ENCODE data around the gene SALL4.

Gene SALL4

GRCh38 chr20:51792960-51793359, 9.4 kb downstream of the SALL4 start:
- H3K9me3 ChIP-seq (ENCODE audit: insufficient read depth, low read length), result no peaks in the 10 kb centered on the region
- no peak overlapping the region for H2AFZ ChIP-seq (ENCODE audit: low read depth, low read length)
- no peak overlapping the region for H3K27ac ChIP-seq (ENCODE audit: low read length)
- TF ChIP-seq EZH2phosphoT487 (IDR thresholded peaks at IDR 0.05; ENCODE audit: low read depth), result no peak
- H3K27me3 ChIP-seq (ENCODE audit: low read depth, low read length), result peaks cover 12% of the 10 kb centered on the region
- no peak overlapping the region for H3K4me3 ChIP-seq (ENCODE audit: low read length)
- no peaks in the 10 kb centered on the region for H3K79me2 ChIP-seq (ENCODE audit: low read length)
- H3K36me3 ChIP-seq (replicated peaks; ENCODE audit: low read depth, low read length), result no peaks in the 10 kb centered on the region
- H4K20me1 ChIP-seq (ENCODE audit: insufficient read depth, low read length), result no peaks in the 10 kb centered on the region
- no peak overlapping the region for H3K9ac ChIP-seq (ENCODE audit: low read length)
- H3K4me1 ChIP-seq (ENCODE audit: low read length), result no peaks in the 10 kb centered on the region
- no peak overlapping the region for H3K4me2 ChIP-seq (ENCODE audit: low read length)

DNA sequence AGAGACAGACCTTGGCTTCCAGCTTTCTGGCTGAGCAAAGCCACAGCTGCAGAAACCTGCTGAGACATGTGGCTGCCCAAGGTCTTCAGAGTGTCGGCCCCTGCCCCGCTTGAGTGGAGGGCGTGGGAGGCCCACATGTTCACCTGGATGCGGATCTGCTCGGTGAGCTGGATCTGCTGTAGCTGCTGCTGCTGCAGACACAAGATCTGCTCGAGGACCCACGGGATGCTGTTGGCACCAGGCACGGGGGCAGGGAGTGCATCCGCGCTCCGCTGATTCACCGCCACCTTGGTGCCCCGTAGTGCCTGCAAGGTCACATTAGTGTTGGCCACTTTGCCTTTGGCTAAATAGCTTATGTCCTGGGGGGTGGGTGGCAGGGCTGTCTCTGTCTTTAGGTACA, 10.7 kb downstream of the SALL4 start:
- TF ChIP-seq, protein P1, sequence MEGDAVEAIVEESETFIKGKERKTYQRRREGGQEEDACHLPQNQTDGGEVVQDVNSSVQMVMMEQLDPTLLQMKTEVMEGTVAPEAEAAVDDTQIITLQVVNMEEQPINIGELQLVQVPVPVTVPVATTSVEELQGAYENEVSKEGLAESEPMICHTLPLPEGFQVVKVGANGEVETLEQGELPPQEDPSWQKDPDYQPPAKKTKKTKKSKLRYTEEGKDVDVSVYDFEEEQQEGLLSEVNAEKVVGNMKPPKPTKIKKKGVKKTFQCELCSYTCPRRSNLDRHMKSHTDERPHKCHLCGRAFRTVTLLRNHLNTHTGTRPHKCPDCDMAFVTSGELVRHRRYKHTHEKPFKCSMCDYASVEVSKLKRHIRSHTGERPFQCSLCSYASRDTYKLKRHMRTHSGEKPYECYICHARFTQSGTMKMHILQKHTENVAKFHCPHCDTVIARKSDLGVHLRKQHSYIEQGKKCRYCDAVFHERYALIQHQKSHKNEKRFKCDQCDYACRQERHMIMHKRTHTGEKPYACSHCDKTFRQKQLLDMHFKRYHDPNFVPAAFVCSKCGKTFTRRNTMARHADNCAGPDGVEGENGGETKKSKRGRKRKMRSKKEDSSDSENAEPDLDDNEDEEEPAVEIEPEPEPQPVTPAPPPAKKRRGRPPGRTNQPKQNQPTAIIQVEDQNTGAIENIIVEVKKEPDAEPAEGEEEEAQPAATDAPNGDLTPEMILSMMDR (IDR thresholded peaks at IDR 0.05; ENCODE audit: low read depth, low read length), result no peak
- no peak for TF ChIP-seq EZH2phosphoT487 (IDR thresholded peaks at IDR 0.05; ENCODE audit: low read depth)
- no peaks in the 10 kb centered on the region for H3K4me1 ChIP-seq (ENCODE audit: low read length)
- no peak overlapping the region for H3K27ac ChIP-seq (ENCODE audit: low read length)
- H3K4me3 ChIP-seq (ENCODE audit: low read length), result no peak overlapping the region
- no peaks in the 10 kb centered on the region for H3K36me3 ChIP-seq (replicated peaks; ENCODE audit: low read depth, low read length)
- no peaks in the 10 kb centered on the region for H3K9me3 ChIP-seq (ENCODE audit: insufficient read depth, low read length)
- H4K20me1 ChIP-seq (ENCODE audit: insufficient read depth, low read length), result no peaks in the 10 kb centered on the region
- no peaks in the 10 kb centered on the region for H3K27me3 ChIP-seq (ENCODE audit: low read depth, low read length)
- no peaks in the 10 kb centered on the region for H3K79me2 ChIP-seq (ENCODE audit: low read length)
- H2AFZ ChIP-seq (ENCODE audit: low read depth, low read length), result no peak overlapping the region
- H3K4me2 ChIP-seq (ENCODE audit: low read length), result no peak overlapping the region
- no peak overlapping the region for H3K9ac ChIP-seq (ENCODE audit: low read length)

- H4K20me1 ChIP-seq (ENCODE audit: insufficient read depth, low read length), result no peaks in the 10 kb centered on the region
- no peaks in the 10 kb centered on the region for H3K4me1 ChIP-seq (ENCODE audit: low read length)
- no peak overlapping the region for H3K4me3 ChIP-seq (ENCODE audit: low read length)
- no peak overlapping the region for H3K9ac ChIP-seq (ENCODE audit: low read length)
- no peaks in the 10 kb centered on the region for H3K36me3 ChIP-seq (replicated peaks; ENCODE audit: low read depth, low read length)
- H2AFZ ChIP-seq (ENCODE audit: low read depth, low read length), result no peak overlapping the region
- H3K79me2 ChIP-seq (ENCODE audit: low read length), result no peaks in the 10 kb centered on the region
- H3K27ac ChIP-seq (ENCODE audit: low read length), result no peak overlapping the region
- H3K4me2 ChIP-seq (ENCODE audit: low read length), result no peak overlapping the region
- no peaks in the 10 kb centered on the region for H3K9me3 ChIP-seq (ENCODE audit: insufficient read depth, low read length)
- TF ChIP-seq EZH2phosphoT487 (IDR thresholded peaks at IDR 0.05; ENCODE audit: low read depth), result no peak
- TF ChIP-seq, protein P1 (IDR thresholded peaks at IDR 0.05; ENCODE audit: low read depth, low read length), result no peak
- H3K27me3 ChIP-seq (ENCODE audit: low read depth, low read length), result no peaks in the 10 kb centered on the region
Measured at GRCh38 chr20:51790256-51790655, 12.1 kb downstream of the SALL4 start.

DNA sequence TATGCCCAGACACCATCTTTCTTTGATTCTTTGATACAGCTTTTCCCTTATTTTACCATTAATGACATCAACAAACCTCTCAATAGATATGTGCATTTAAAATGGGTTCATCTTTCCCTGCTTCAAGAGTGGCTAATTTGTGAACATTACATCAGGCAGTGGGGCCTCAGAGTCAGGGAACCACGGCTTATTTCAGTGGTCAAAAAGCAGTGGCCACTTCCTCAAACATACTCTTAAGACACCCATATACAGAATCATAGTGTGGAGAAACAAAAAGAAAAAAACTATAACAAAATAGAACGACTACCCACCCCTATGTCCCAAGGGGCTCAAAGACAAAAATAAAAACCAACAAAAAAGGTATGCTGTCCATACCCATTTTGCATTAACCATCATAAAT, 12.9 kb downstream of the SALL4 start:
- Histone ChIP-seq H3K4me3 (ENCODE audit: low read length) (no peak overlapping the region), H3K9ac (ENCODE audit: low read length) (no peak overlapping the region), H3K27me3 (ENCODE audit: low read depth, low read length) (no peaks in the 10 kb centered on the region), H3K79me2 (ENCODE audit: low read length) (no peaks in the 10 kb centered on the region), H3K27ac (ENCODE audit: low read length) (no peak overlapping the region), H2AFZ (ENCODE audit: low read depth, low read length) (no peak overlapping the region), H3K4me1 (ENCODE audit: low read length) (no peaks in the 10 kb centered on the region), H3K4me2 (ENCODE audit: low read length) (no peak overlapping the region), H3K36me3 (replicated peaks; ENCODE audit: low read depth, low read length) (no peaks in the 10 kb centered on the region), H3K9me3 (ENCODE audit: insufficient read depth, low read length) (no peaks in the 10 kb centered on the region), H4K20me1 (ENCODE audit: insufficient read depth, low read length) (no peaks in the 10 kb centered on the region)
- TF ChIP-seq, protein P1 (IDR thresholded peaks at IDR 0.05; ENCODE audit: low read depth, low read length), result no peak
- no peak for TF ChIP-seq EZH2phosphoT487 (IDR thresholded peaks at IDR 0.05; ENCODE audit: low read depth)

GRCh38 chr20:51788822-51789221, 13.5 kb downstream of the SALL4 start:
- H3K4me2 ChIP-seq (ENCODE audit: low read length), result no peak overlapping the region
- no peak for TF ChIP-seq EZH2phosphoT487 (IDR thresholded peaks at IDR 0.05; ENCODE audit: low read depth)
- TF ChIP-seq, protein P1 (IDR thresholded peaks at IDR 0.05; ENCODE audit: low read depth, low read length), result no peak
- no peak overlapping the region for H3K27ac ChIP-seq (ENCODE audit: low read length)
- no peaks in the 10 kb centered on the region for H3K79me2 ChIP-seq (ENCODE audit: low read length)
- H3K4me3 ChIP-seq (ENCODE audit: low read length), result no peak overlapping the region
- no peaks in the 10 kb centered on the region for H3K27me3 ChIP-seq (ENCODE audit: low read depth, low read length)
- no peaks in the 10 kb centered on the region for H3K9me3 ChIP-seq (ENCODE audit: insufficient read depth, low read length)
- H3K36me3 ChIP-seq (replicated peaks; ENCODE audit: low read depth, low read length), result no peaks in the 10 kb centered on the region
- no peaks in the 10 kb centered on the region for H3K4me1 ChIP-seq (ENCODE audit: low read length)
- H3K9ac ChIP-seq (ENCODE audit: low read length), result no peak overlapping the region
- H4K20me1 ChIP-seq (ENCODE audit: insufficient read depth, low read length), result no peaks in the 10 kb centered on the region
- H2AFZ ChIP-seq (ENCODE audit: low read depth, low read length), result no peak overlapping the region

Measured in OCI-LY3 (cell line).